ENCODE results near the gene ZNF43.
"Not testable (repeated sequence)": the region's sequence is repeated elsewhere in the genome, so short reads cannot be mapped to it uniquely, and the experiment has no call there.

The ZNF43 gene

GRCh38 chr19:21835810-21836444 is at the start of gene ZNF43:
ZNF43 (minus strand) TSS chr19:21836182; CDS start chr19:21836038, 144 bp downstream.
- peak; percentile 83 to 84 for DNase-seq (ENCODE audit: low read depth in 2 of 2)

- not testable (repeated sequence) for DNase-seq (ENCODE audit: low read depth in 2 of 2)
These were observed 49.5 kb upstream of the ZNF43 start for GRCh38 chr19:21885516-21885915.

GRCh38 chr19:21884786-21885185 is 48.8 kb upstream of the ZNF43 start:
- DNase-seq (ENCODE audit: low read depth in 2 of 2), result not testable (repeated sequence)

GRCh38 chr19:21883516-21883915 is 47.5 kb upstream of the ZNF43 start:
- no peak for DNase-seq (ENCODE audit: low read depth in 2 of 2)

GRCh38 chr19:21880761-21881160 is 44.8 kb upstream of the ZNF43 start:
- not testable (repeated sequence) for DNase-seq (ENCODE audit: low read depth in 2 of 2)

GRCh38 chr19:21878646-21879045 is 42.7 kb upstream of the ZNF43 start:
- DNase-seq (ENCODE audit: low read depth in 2 of 2), result no peak

- no peak for DNase-seq (ENCODE audit: low read depth in 2 of 2)
These were observed 42.0 kb upstream of the ZNF43 start for GRCh38 chr19:21877976-21878375.

- DNase-seq (ENCODE audit: low read depth in 2 of 2), result not testable (repeated sequence)
These were observed 40.6 kb upstream of the ZNF43 start for GRCh38 chr19:21876608-21877007.

- DNase-seq (ENCODE audit: low read depth in 2 of 2), result no peak
These were observed 21.0 kb upstream of the ZNF43 start for GRCh38 chr19:21856773-21857514.

- DNase-seq (ENCODE audit: low read depth in 2 of 2), result peak; percentile 75 to 77
These were observed 15.8 kb upstream of the ZNF43 start for GRCh38 chr19:21851596-21852345.

GRCh38 chr19:21850656-21851255 is 14.8 kb upstream of the ZNF43 start:
- DNase-seq (ENCODE audit: low read depth in 2 of 2), result no peak

- DNase-seq (ENCODE audit: low read depth in 2 of 2), result no peak
These were observed 12.7 kb upstream of the ZNF43 start for GRCh38 chr19:21848706-21849105.

- no peak for DNase-seq (ENCODE audit: low read depth in 2 of 2)
These were observed 7.1 kb upstream of the ZNF43 start for GRCh38 chr19:21843081-21843480.

GRCh38 chr19:21841488-21842097 is 5.6 kb upstream of the ZNF43 start:
- DNase-seq (ENCODE audit: low read depth in 2 of 2), result no peak

- DNase-seq (ENCODE audit: low read depth in 2 of 2), result no peak
These were observed 5.1 kb upstream of the ZNF43 start for GRCh38 chr19:21841081-21841480.

- no peak for DNase-seq (ENCODE audit: low read depth in 2 of 2)
These were observed 4.0 kb upstream of the ZNF43 start for GRCh38 chr19:21839976-21840375.

GRCh38 chr19:21838646-21839045 is 2.7 kb upstream of the ZNF43 start:
- no peak for DNase-seq (ENCODE audit: low read depth in 2 of 2)

GRCh38 chr19:21835429-21835809 is 563 bp downstream of the ZNF43 start:
- no peak for DNase-seq (ENCODE audit: low read depth in 2 of 2)

GRCh38 chr19:21833733-21834132 is 2.2 kb downstream of the ZNF43 start:
- DNase-seq (ENCODE audit: low read depth in 2 of 2), result no peak

- no peak for DNase-seq (ENCODE audit: low read depth in 2 of 2)
These were observed 11.3 kb downstream of the ZNF43 start for GRCh38 chr19:21824679-21825078.

GRCh38 chr19:21823224-21823623 is 12.8 kb downstream of the ZNF43 start:
- DNase-seq (ENCODE audit: low read depth in 2 of 2), result no peak

- DNase-seq (ENCODE audit: low read depth in 2 of 2), result no peak
These were observed 23.5 kb downstream of the ZNF43 start for GRCh38 chr19:21812448-21812847.
